Measurements from ENCODE around the gene RAB3C. TPM values are rescaled to one million over a fixed set of nuclear protein-coding genes. Genes with fewer than 3 reads are reported as not detected.
"Not testable (repeated sequence)": the region's sequence is repeated elsewhere in the genome, so short reads cannot be mapped to it uniquely, and the experiment has no call there.

Gene RAB3C
- total RNA-seq, 1 donor from 2014 or later, result not detected

DNA sequence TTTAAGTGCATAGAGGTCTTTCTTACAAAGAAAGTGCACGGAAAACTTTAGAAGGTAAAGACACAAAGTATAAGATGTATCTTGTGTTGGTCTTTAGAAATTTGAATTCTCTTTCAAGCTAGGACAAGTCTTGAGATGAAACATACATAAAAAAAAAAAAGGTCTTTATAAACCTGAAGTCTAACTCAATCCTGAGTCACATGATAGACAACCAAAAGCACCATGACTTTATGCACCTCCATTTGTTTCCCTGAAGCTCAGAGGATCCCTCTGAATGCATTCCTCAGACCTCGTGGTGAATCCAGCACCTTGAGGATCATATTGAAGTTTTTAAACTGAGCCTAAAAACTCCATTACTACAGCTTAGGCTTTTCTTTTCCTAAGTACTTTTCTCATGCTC is 91.8 kb downstream of the RAB3C start:
- intact Hi-C loops (cut with micrococcal nuclease), result no loop called here

DNA sequence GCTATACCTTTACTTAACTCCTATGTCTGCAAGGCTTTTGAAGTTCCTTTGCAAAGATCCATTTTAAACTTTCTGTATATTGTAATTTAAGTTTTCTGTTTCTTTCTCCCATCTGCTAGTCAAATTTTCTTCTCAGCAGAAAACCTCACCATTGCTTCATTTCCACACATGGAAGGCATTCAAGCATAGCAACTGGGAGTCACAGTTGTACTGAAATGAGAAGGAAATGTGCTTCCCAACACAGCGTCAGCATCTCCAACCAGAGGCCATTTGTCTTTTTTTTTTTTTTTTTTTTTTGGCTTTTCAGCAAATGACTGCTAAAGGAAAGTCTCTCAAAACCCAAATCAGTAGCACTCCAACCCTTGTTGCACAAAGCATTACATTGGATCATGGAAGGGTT is 92.5 kb downstream of the RAB3C start:
- intact Hi-C loops (cut with micrococcal nuclease), result no loop called here

DNA sequence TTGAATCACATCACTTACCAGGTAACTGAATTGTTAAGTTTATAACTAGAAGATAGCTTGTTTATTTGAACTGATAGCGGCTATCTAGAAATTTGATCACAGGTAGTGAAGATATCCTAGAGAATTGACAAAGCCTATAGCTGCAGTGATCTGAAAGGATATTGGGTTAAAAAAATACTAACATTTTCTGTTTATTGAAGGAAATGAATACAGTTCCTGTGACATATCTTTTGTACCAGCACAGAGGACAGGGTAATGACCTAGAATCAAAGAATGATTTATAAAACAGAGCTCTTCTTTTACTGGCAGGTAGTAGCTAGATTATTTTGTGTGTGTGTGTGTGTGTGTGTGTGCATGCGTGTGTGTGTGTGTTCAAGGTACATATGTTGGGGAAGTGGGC is 94.8 kb downstream of the RAB3C start:
- intact Hi-C loops (cut with micrococcal nuclease), result no loop called here

DNA sequence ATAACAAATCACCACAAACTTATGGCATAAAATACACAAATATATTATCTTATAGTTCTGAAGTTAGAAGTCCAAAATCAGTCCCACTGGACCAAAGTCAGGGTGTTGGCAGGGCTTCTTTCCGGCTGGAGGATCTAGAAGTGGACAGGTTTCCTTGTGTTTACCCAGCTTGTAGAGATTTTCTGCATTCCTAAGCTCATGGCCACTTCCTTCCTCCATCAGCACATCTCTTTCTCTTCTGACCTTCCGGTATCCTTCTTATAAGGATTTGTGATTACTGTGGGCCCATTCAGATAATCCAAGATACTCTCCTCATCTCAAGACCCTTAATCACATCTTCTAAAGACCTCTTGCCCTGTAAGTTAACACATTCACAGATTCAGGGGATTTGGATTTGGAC is 97.6 kb downstream of the RAB3C start:
- intact Hi-C loops (cut with micrococcal nuclease), result no loop called here

DNA sequence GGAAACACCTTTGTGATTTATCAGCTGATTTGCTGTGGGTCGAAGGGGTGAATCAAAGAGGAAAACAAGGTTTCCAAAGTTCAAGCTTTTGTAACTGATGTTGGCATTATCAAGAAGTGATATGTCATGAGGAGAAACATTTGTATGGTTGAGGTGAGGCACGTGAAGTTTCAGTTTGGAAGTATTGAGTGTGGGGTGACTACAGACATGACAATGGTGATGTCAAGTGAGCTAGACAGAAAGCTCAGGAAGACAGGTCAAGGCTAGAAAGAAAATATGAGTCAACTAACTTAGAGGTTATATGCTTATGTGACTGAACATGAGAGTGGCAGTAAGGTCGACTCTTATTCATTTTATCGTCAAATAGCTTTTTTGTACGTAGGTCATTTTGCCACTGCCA is 99.1 kb downstream of the RAB3C start:
- intact Hi-C loops (cut with micrococcal nuclease), result no loop called here

DNA sequence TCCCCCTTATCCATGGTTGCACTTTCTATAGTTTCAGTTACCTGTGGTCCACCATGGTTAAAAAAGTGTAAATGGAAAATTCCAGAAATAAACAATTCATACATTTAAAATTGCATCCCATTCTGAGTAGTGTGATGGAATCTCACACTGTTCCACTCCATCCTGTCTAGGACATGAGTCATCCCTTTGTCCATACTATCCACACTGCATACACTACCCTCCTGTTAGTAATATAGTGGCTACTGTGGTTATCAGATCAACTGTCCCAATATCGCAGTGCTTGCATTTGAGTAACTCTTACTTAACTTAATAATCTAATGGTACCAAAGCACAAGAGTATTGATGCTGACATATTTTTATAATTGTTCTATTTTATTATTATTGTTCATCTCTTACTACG is 100.7 kb downstream of the RAB3C start:
- intact Hi-C loops (cut with micrococcal nuclease), result no loop called here

DNA sequence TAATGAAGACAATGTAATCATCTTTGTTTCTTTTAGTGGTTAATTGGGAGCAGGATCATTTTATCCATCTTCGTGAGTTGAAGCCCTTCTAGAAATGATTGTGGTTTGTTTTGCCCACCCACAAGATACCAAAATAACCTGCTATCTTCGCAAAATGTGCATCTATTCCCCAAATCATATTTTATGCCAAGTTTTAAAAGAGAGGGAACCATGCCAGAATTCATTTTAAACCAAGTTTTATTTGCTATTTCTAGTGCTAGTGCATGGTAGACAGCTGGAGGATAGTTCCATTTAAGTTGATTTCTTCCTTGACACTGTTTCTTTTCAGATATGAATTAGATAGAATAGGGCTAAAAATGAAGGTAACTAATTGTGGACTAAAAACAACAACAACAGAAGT is 104.2 kb downstream of the RAB3C start:
- intact Hi-C loops (cut with micrococcal nuclease), result no loop called here

DNA sequence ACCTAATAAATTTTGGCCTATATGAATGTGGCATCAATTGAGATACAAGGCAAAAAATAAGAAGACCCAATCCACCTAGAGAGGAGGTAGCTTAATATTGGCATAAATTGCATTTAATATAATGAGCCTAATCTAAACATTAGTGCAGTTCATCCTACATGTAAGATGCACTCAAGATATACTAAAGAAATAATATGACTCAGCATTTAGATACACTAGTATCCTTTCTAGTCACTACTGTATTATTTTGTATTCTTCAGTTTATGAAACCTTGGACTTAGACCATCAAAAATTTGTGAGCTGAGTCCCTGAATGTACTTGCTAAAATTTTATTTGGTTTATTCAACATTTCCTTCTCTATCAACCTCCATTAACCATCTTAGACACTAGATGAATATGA is 104.7 kb downstream of the RAB3C start:
- intact Hi-C loops (cut with micrococcal nuclease), result no loop called here

DNA sequence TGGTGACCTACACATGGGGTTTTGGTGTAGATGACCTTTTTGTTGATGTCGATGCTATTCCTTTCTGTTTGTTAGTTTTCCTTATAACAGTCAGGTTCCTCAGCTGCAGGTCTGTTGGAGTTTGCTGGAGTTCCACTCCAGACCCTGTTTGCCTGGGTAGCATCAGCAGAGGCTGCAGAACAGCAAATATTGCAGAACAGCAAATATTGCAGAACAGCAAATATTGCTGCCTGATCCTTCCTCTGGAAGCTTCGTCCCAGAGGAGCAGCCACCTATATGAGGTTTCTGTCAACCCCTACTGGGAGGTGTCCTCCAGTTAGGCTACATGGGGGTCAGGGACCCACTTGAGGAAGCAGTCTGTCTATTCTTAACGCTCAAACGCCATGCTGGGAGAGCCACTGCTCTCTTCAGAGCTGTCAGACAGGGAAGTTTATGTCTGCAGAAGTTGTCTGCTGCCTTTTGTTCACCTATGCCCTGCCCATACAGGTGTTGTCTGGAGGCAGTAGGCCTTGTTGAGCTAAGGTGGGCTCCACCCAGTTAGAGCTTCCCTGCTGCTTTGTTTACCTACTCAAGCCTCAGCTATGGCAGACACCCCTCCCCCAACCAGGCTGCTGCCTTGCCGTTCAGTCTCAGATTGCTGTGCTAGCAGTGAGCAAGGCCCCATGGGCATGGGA is 116.3 kb downstream of the RAB3C start:
- intact Hi-C loops (cut with micrococcal nuclease), result not testable (repeated sequence)

DNA sequence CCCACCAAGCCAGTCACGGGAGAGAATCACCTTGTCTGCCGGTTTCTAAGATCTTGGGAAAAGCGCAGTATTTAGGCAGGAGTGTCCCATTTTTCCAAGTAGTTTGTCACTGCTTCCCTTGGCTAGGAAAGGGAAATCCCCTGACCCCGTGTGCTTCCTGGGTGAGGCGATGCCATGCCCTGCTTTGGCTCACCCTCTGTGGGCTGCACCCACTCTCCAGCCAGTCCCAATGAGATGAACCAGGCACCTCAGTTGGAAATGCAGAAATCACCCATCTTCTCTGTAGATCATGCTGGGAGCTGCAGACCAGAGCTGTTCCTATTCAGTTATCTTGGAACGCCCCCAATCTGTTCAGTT is 116.9 kb downstream of the RAB3C start:
- intact Hi-C loops (cut with micrococcal nuclease), result no loop called here

DNA sequence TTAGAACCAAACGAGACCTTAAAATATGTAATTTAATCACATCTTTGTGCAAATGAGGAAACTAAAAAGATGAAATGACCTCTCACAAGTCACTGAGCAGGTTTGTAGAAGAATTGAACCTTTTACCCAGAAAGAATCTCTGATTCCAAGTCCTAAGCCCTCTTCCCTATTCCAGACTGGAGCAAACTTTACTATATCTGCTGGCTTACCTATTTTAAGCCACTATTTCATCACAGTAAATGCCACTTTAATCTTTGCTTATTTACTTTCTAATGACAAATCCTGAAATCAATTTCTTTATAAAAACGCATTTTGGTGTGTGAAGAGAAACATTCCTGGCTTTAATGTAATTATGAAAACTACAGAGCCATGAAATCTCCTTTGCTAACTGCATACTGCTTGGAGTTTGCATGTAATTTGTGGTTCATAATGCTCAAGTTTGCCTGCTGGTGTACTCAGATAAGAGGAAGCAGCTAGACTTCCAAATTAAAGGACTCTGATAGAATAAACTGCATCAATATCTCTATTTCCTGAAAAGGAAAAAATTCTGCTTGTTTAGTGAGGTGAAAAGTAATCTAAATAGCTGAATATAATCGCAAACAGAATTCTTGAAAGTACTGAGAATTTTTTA is 121.2 kb downstream of the RAB3C start:
- intact Hi-C loops (cut with micrococcal nuclease), result no loop called here

DNA sequence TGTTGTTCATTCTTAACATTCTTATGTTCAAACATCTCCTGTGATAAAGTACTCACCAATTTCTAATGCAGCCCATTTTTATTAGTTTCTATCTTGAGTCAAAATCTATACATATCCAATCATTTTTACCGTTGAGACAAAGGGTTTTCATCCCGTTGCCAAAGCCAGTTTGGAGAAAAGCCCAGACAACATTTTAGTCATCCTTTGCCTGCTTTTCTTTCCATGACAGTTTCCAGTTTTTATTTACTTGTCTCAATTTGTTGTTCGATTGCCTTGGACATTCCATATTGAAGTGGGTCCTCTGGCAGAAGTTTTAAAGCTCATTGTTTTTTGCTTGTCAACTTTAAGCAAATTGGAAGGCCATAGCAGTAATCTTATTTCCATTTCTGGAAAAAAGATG is 123.9 kb downstream of the RAB3C start:
- intact Hi-C loops (cut with micrococcal nuclease), result no loop called here

DNA sequence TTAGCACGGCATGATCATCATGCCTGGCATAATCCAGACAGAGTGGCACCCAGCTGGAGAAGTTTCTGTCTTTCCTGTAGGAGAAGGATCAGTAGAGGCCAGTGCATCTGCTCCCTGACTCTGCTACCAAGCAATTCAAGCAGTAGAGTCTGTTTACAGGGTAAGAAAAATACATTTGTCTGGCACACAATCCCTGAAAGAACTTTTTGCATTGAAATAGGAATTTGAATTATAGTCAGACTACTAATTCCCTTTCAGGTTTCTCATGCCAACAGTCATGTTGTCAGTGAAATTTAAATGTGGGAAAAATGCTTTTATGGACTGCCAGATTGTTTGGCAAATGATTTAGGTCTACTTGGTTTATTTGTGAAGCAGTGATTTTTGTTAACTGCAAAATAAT is 125.6 kb downstream of the RAB3C start:
- intact Hi-C loops (cut with micrococcal nuclease), result no loop called here

DNA sequence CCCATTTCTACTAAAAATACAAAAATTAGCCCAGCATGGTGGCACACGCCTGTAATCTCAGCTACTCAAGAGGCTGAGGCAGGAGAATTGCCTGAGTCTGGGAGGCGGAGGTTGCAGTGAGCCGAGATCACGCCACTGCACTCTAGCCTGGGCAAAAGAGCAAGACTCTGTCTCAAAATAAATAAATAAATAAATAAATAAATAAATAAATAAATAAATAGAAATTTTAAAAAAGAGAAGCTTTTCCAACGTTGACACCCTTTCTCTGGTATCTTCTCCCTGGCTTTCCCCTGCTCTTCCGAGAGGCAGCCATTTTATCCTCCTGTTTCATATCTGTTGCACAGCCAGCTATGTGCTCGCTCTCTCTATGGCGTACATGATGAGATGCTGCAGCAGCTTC is 127.5 kb downstream of the RAB3C start:
- intact Hi-C loops (cut with micrococcal nuclease), result not testable (repeated sequence)

DNA sequence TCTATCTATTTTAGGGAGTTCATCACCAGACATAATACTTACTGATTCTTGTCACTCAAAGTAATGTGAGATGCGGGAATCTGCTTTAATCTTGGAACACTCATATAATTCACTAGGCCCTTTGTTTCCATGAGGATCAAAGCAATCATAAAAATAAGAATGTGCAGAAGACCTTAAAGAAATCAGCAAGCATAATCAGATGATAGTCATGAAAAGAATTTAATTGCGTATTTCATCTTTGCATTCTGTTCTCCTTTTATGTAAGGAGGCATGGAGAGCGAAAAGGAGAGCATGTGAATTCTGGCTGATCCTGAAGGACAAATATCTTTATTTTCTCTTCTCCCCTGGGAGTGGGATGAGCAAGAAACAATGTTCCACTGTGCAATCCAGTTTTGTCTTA is 128.0 kb downstream of the RAB3C start:
- intact Hi-C loops (cut with micrococcal nuclease), result no loop called here

DNA sequence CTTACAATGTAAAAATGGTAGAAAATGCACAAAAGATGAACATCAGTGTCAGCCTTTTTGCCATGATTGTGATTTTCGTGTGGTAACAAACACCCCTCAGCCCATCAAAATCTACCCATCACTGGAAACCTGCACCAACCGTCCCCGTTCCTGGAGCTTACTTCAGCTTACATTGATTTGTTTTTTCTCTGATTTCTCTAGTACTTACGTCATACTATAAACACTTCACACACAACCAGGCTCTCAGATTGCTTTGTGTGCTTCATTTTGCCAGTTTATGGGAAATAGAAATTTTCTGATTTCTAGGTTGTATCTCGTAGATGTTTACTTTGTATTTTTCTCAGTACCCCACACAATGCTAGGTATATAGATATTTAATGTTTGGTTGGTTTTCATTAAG is 129.1 kb downstream of the RAB3C start:
- intact Hi-C loops (cut with micrococcal nuclease), result no loop called here

DNA sequence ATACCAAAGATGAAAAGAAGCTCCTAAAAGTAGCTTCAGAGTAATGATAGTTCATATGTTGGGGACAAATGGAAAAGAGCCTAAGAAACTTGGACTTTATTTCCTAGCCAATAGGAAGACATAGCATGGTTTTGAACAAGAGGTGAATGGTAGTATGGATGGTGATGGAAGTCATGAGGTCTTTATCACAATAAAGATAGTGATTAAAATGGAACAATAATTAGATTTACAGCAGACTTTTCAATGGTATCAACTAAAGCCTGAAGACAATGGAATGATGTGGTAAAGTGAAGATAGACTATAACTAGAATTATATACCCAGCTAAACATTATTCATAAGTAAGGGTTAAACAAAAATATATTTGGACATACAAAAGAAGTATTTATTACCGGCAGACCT is 131.2 kb downstream of the RAB3C start:
- intact Hi-C loops (cut with micrococcal nuclease), result no loop called here

DNA sequence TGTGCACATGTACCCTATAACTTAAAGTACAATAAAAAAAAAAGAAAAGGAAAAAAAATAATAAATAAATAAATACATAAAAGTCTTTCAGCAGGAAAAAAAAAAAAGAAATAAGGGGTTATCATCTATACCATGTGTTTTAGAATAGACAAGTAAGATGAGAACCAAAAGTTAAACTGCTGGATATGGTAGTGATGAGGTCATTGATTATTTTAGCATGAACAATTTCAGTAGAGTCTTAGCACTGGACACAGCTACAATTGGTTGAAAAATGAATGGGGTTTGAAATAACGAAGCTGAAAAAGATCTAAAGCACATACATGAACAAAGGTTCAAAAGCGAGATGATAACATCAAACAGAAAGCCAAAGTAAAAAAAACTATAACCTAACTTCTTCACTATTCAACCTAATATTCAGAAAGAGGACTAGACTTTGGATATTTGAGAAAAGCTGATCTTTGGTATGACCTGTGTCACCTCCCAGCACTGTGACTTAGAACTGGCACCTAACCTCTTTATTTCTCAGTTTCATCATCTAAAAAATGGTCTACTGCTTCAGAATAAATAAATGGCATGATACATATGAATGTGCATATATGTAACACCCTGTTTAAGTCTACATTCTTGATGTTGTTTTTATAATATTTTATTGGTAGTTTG is 133.3 kb downstream of the RAB3C start:
- intact Hi-C loops (cut with micrococcal nuclease), result no loop called here

DNA sequence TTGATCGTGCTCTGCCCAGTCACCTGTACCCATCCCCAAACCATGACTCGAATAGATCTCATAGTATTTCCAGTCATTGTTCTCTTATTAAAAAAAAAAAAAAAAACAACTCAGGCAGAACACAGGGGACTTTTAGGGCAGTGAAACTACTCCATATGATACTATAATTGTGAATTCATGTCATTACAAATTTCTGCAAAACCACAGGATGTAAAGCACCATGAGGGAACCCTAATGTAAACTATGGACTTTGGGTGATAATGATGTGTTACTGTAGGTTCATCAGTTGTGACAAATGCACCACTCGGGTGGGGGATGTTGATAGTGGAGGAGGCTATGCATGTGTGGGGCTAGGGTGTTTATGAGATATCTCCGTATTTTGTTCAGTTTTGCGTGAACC is 133.8 kb downstream of the RAB3C start:
- intact Hi-C loops (cut with micrococcal nuclease), result no loop called here

DNA sequence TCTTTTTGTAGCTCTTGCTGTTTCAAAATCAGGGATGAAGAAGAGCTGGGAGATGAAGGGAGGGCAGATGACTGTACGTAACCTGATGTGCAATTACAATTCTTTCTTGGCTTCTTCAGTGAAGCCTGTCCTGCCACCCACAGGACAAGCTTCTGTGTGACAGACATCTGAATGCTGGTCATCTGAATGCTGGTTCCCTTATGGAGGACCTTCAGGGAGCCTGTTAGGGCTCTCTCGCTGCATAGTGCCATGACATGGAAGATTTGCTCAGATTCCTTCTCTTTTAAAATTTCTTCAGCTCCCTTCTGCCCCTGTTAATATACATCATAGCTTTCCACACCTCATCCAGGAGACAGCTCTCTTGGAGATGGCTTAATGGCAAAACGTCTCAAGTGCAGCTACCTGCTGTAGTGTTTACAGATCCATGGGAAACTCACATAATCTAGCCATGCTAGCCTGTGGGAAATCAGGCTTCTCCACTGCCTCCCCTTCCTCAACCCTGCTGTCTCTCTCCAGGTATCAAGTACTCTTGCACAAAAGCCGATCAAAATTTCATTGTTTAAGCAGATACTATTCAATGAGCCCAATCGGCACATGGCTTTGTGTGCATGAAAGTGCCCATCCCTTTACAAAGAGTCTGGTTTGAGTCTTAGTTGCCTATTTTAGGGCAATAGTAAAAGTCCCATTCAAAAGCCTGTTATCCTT is 134.6 kb downstream of the RAB3C start:
- intact Hi-C loops (cut with micrococcal nuclease), result no loop called here

DNA sequence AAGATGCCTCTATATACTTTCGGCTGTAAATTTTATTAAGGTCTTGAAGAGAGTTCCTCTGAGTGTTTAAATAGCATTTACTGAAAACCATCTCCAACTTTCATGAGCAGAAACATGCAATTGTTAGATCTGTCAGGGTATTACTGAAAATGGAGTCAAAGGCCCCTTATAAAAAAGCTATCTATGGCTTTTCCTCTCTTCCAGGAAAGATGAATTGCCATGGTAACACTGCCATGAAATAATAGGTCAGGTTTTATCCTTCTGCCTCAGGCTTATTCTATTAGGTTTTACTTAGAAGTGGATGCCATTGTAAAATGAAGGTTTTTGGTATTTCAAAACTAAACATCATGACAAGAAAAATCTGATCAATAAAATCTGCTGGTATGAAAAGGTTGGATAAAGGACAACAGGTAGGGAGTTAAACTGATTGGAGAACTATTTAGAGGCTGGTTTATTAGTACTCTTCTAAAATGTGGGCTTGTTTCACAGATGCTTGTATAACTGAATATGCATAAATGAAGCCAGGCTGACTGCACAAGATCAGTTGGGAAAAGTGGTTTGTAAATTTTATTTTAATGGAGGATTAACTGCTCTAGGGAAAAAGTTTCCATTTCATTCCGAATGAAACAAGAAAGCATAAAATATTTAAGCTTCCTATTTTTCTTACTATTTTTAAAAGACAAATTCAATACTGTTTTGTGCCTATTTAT is 135.5 kb downstream of the RAB3C start:
- intact Hi-C loops (cut with micrococcal nuclease), result no loop called here

DNA sequence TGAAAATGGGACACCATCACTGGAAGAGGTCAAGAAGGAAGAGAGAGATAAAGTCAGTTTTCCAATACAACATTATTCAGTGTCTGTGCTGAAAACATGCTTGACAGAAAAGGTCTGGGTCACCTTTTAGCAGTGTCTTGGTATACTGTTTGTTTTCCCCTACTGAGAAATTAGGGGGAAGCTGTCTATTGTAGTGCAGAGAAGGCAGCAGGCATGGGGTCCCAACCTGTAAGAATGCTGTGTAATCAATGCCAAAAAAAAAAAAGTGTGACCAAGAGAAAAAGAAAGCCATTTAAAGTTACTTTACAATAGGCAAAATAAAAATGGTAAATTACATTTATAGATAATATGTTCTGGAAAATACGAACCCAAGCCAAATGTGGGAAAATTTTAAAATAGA is 139.3 kb downstream of the RAB3C start:
- intact Hi-C loops (cut with micrococcal nuclease), result no loop called here
